Activated T-helper 2 cell treated with anti-CD3 and anti-CD28 coated beads, Interferon-gamma antibody, Interleukin-2, Interleukin-4, amounts not matched to agents 10 μg/mL and 5 μg/mL and 100 μg/mL, durations not matched to agents 14 hours and 24 hours and 36 hours (primary cell): ENCODE results near the gene ZNF700. TPM values are rescaled to one million over a fixed set of nuclear protein-coding genes. Genes with fewer than 3 reads are reported as not detected.
A peak's percentile ranks its signal among the peaks of the same experiment; 100 is the strongest.
"Not testable (repeated sequence)": the region's sequence is repeated elsewhere in the genome, so short reads cannot be mapped to it uniquely, and the experiment has no call there.

Experiments used
- DNase-seq: peaks from one replicate; pipeline ENCODE4 v3.0.0; 2021; ENCODE audit warnings: low spot score
- H3K27ac Mint-ChIP-seq: one replicate; pipeline ENCODE4 v1.8.0; 2021; ENCODE audit warnings: mixed read lengths
- H3K27me3 Mint-ChIP-seq: one replicate; pipeline ENCODE4 v1.8.0; 2021; ENCODE audit warnings: low read depth, mixed read lengths
- H3K36me3 Mint-ChIP-seq: one replicate; pipeline ENCODE4 v1.8.0; 2021; ENCODE audit warnings: low read depth, mixed read lengths
- H3K4me1 Mint-ChIP-seq: one replicate; pipeline ENCODE4 v1.8.0; 2021; ENCODE audit warnings: low read depth, mixed read lengths
- H3K4me3 Mint-ChIP-seq: one replicate; pipeline ENCODE4 v1.8.0; 2021; ENCODE audit warnings: low read depth, mild to moderate bottlenecking, moderate library complexity, mixed read lengths
- H3K9me3 Mint-ChIP-seq: one replicate; pipeline ENCODE4 v1.8.0; 2021; ENCODE audit warnings: mixed read lengths
- intact Hi-C: fragments of 100-400 bp; cut with micrococcal nuclease; formaldehyde crosslinking; loops from one replicate; pipeline ENCODE4 v1.15.1; 2023
- total RNA-seq: library from RNA; stranded (reverse); gene quantifications from 2 replicates; pipeline ENCODE4 v1.2.3, GENCODE V29; 2022

Gene ZNF700
- total RNA-seq, 1 donor from 2014 or later = 14.6 TPM

DNA sequence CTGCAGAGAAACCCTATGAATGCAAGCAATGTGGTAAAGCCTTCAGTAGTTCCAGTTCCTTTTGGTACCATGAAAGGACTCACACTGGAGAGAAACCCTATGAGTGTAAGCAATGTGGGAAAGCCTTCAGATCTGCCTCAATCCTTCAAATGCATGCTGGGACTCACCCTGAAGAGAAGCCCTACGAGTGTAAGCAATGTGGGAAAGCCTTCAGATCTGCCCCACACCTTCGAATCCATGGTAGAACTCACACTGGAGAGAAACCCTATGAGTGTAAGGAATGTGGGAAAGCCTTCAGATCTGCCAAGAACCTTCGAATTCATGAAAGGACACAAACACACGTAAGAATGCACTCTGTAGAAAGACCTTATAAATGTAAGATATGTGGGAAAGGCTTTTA lies 54.6 kb downstream of the ZNF700 start:
- no peak for DNase-seq
- intact Hi-C loops = no loop called here
- Mint-ChIP-seq H3K4me3 (no peak overlapping the region), H3K9me3 (peaks cover 79% of the 10 kb centered on the region), H3K27ac (no peak overlapping the region), H3K36me3 (peaks cover 46% of the 10 kb centered on the region), H3K4me1 (no peaks in the 10 kb centered on the region), H3K27me3 (no peaks in the 10 kb centered on the region)

- intact Hi-C loops = no loop called here
- Mint-ChIP-seq H3K4me3 (no peak overlapping the region), H3K27ac (no peak overlapping the region), H3K9me3 (peaks cover 65% of the 10 kb centered on the region), H3K4me1 (peaks cover 2% of the 10 kb centered on the region), H3K36me3 (peaks cover 24% of the 10 kb centered on the region), H3K27me3 (no peaks in the 10 kb centered on the region)
- DNase-seq = no peak
These were observed 57.6 kb downstream of the ZNF700 start for GRCh38 chr19:11982526-11982925.

DNA sequence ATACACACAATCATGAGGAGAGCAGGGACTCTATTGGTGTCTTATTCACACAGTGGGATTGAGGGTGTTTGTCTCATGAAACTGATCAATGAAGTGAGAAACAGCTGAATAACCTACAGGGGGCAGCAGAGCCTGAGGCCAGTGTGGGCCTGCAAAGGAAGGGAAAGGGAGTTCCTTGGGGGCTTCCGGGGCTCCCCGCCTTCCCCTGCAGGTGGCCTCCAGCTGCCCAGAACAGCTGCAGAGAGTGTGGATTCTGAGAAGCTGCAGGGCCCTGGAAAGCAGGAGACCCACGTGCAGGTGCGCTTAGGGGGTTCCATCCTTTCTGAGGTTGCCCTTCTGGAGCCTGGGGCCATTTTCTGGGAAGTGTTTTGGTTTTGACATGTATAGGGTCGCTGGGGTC lies 60.1 kb downstream of the ZNF700 start:
- H3K4me3 Mint-ChIP-seq = no peak overlapping the region
- intact Hi-C loops = loop anchor here (5.0 kb wide), 2 partner anchors 67 to 173 kb away; partner anchors contain the start of genes ZNF440 and ZNF878
- DNase-seq = no peak
- peaks cover 40% of the 10 kb centered on the region for H3K9me3 Mint-ChIP-seq
- H3K27ac Mint-ChIP-seq = no peak overlapping the region
- H3K36me3 Mint-ChIP-seq = peaks cover 1% of the 10 kb centered on the region
- no peaks in the 10 kb centered on the region for H3K27me3 Mint-ChIP-seq
- peaks cover 8% of the 10 kb centered on the region for H3K4me1 Mint-ChIP-seq

GRCh38 chr19:11986754-11987153 lies 61.8 kb downstream of the ZNF700 start:
- H3K4me3 Mint-ChIP-seq = no peak overlapping the region
- intact Hi-C loops = loop anchor here (1.0 to 5.0 kb wide), 4 partner anchors 22 to 176 kb away; partner anchors contain the start of genes ZNF136, ZNF440 and ZNF878
- peaks cover 14% of the 10 kb centered on the region for H3K4me1 Mint-ChIP-seq

GRCh38 chr19:11987405-11988281 lies 62.7 kb downstream of the ZNF700 start:
- intact Hi-C loops = loop anchor here (1.0 to 5.0 kb wide), 8 partner anchors 23 to 189 kb away; partner anchors contain the start of genes ZNF136, ZNF20, ZNF440 and ZNF491
- Mint-ChIP-seq H3K27ac (peak overlapping the region; percentile 97), H3K36me3 (peaks cover 17% of the 10 kb centered on the region), H3K4me3 (peak overlapping the region; percentile 98), H3K4me1 (peaks cover 15% of the 10 kb centered on the region), H3K9me3 (peaks cover 15% of the 10 kb centered on the region), H3K27me3 (no peaks in the 10 kb centered on the region)
- peak; percentile 87 for DNase-seq

More at GRCh38 chr19:11986754-11987153, 61.8 kb downstream of the ZNF700 start:
- peaks cover 24% of the 10 kb centered on the region for H3K9me3 Mint-ChIP-seq
- H3K27me3 Mint-ChIP-seq = no peaks in the 10 kb centered on the region
- H3K27ac Mint-ChIP-seq = no peak overlapping the region
- no peak for DNase-seq
- peaks cover 13% of the 10 kb centered on the region for H3K36me3 Mint-ChIP-seq

DNA sequence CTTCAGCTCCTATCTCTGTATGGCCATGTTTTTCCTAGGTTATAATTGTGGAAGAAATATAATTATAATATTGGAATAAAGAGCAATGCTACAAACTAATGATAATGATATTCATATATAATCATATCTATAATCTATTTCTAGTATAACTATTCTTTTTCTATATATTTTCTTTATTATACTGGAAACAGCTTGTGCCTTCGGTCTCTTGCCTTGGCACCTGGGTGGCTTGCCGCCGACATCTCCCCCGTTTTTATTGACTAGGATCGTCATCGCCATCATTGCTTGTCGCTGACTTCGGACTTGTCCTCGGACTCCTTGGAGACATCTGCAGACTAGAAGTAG lies 64.2 kb downstream of the ZNF700 start:
- Mint-ChIP-seq H3K9me3 (peaks cover 16% of the 10 kb centered on the region), H3K27ac (no peak overlapping the region), H3K27me3 (no peaks in the 10 kb centered on the region), H3K4me3 (peak overlapping the region; percentile 98), H3K4me1 (peaks cover 15% of the 10 kb centered on the region), H3K36me3 (peaks cover 26% of the 10 kb centered on the region)
- DNase-seq = no peak
- intact Hi-C loops = loop anchor here (2.0 to 5.0 kb wide), 5 partner anchors 63 to 190 kb away; partner anchors contain the start of genes ZNF20, ZNF440, ZNF491 and ZNF878

GRCh38 chr19:11991921-11992320 lies 67.0 kb downstream of the ZNF700 start:
- intact Hi-C loops, H3K27ac Mint-ChIP-seq, H3K4me3 Mint-ChIP-seq, DNase-seq, H3K27me3 Mint-ChIP-seq: not testable (repeated sequence)
- H3K9me3 Mint-ChIP-seq = peaks cover 16% of the 10 kb centered on the region
- peaks cover 41% of the 10 kb centered on the region for H3K36me3 Mint-ChIP-seq
- H3K4me1 Mint-ChIP-seq = peaks cover 15% of the 10 kb centered on the region

DNA sequence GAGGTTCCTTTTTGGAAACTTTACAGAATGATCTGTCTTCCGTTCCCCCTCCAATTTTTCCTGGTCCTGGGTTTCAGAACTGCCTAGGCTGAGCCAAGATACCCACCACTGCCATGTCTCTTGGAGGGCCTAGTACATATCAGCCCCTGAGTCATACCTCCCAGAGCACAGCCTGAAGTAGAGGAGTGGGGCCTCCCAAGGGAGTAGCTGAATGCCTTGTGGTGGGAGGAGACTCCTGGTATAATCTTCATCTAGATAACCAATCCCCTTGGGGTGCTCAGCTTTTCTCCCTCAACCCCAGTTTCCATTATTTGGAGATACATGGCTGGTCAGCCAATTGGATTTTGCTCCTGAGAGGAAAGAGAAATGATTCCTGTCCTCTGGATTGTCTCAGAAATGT lies 70.3 kb downstream of the ZNF700 start:
- no peak for DNase-seq
- Mint-ChIP-seq H3K9me3 (peaks cover 29% of the 10 kb centered on the region), H3K4me3 (no peak overlapping the region), H3K27ac (no peak overlapping the region), H3K27me3 (no peaks in the 10 kb centered on the region), H3K36me3 (peaks cover 60% of the 10 kb centered on the region), H3K4me1 (peaks cover 17% of the 10 kb centered on the region)
- intact Hi-C loops = no loop called here

Other genes with a start within 250 kb of the ZNF700 start
- gene ZNF823, start 186.2 kb upstream of the ZNF700 start, total RNA-seq = 3.6 TPM in 2 replicates
- gene ZNF441, start 158.1 kb upstream of the ZNF700 start, total RNA-seq = 4.2 and 4.9 TPM in 2 replicates
- 0.67 and 0.82 TPM in 2 replicates for gene ZNF491, start 126.6 kb upstream of the ZNF700 start, total RNA-seq
- gene ZNF440, start 110.8 kb upstream of the ZNF700 start, total RNA-seq = 10.8 and 11.0 TPM in 2 replicates
- 4.3 and 5.1 TPM in 2 replicates for gene ZNF439, start 76.4 kb upstream of the ZNF700 start, total RNA-seq
- gene ZNF69, start 37.3 kb upstream of the ZNF700 start, total RNA-seq = 1.1 and 1.6 TPM in 2 replicates
- 0.43 and 0.74 TPM in 2 replicates for gene ZNF763, start 39.9 kb downstream of the ZNF700 start, total RNA-seq
- 0.55 TPM in 2 replicates for gene ZNF433, start 110.6 kb downstream of the ZNF700 start, total RNA-seq
- gene ZNF878, start 127.9 kb downstream of the ZNF700 start, total RNA-seq = 0.98 and 1.3 TPM in 2 replicates
- 1.7 and 2.0 TPM in 2 replicates for gene ZNF844, start 139.6 kb downstream of the ZNF700 start, total RNA-seq
- 4.1 and 4.3 TPM in 2 replicates for gene ZNF20, start 215.2 kb downstream of the ZNF700 start, total RNA-seq
- gene ZNF625, start 231.6 kb downstream of the ZNF700 start, total RNA-seq = 3.1 and 4.1 TPM in 2 replicates
- 7.7 and 9.7 TPM in 2 replicates for gene ZNF136, start 238.0 kb downstream of the ZNF700 start, total RNA-seq